WERI-Rb-1 (cell line): ENCODE results near the gene KCNK4.

Source experiments
- DNase-seq: peaks from one replicate; pipeline ENCODE4 v3.0.0-alpha.2; 2020
- H3K27ac ChIP-seq: fragments of 250-450 bp; sonication (Bioruptor Pico); 2 replicates; pipeline ENCODE4 v1.5.1; 2020; ENCODE audit warnings: mild to moderate bottlenecking, moderate library complexity
- H3K27me3 ChIP-seq: fragments of 250-450 bp; sonication (Bioruptor Pico); 2 replicates; pipeline ENCODE4 v1.5.1; 2021; ENCODE audit warnings: mild to moderate bottlenecking, low read depth, moderate library complexity; ENCODE audit not compliant: insufficient read depth, severe bottlenecking
- H3K36me3 ChIP-seq: fragments of 250-450 bp; sonication (Bioruptor Pico); 2 replicates; pipeline ENCODE4 v1.5.1; 2020; ENCODE audit warnings: mild to moderate bottlenecking, moderate library complexity
- H3K4me3 ChIP-seq: 2 replicates; pipeline ENCODE4 v1.5.1; 2011; ENCODE audit warnings: low read depth, mild to moderate bottlenecking, control low read depth, low read length
- H3K9me3 ChIP-seq: fragments of 250-450 bp; sonication (Bioruptor Pico); 2 replicates; pipeline ENCODE4 v1.5.1; 2021; ENCODE audit warnings: mild to moderate bottlenecking, moderate library complexity; ENCODE audit not compliant: severe bottlenecking
- CTCF ChIP-seq: IDR thresholded peaks from 2 replicates; pipeline ENCODE4 v1.5.1; 2011; ENCODE audit warnings: low read depth, mild to moderate bottlenecking, control low read depth, inconsistent platforms, low read length

KCNK4 gene

DNA sequence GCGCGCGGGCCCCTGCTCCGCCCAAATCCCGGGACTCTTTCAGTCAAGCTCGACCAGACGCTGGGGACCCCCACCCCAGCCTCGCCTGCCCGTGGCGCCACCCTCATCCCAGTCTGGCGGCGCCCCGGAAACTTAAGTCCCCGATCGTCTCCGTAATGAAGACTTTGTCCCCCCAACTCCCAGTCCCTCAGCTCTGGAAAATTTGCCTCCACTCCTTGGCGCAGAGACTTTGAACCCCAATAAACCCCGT, 39.4 kb upstream of the KCNK4 start:
- DNase-seq = no peak
- Histone ChIP-seq H3K9me3 (no peaks in the 10 kb centered on the region), H3K27ac (peak overlapping the region; percentile 38; the same call in 1 of the 2 replicates), H3K4me3 (peak overlapping the region; percentile 78), H3K27me3 (no peaks in the 10 kb centered on the region), H3K36me3 (peaks cover 20% of the 10 kb centered on the region)
- no peak for TF ChIP-seq CTCF

GRCh38 chr11:64252003-64252872, 38.9 kb upstream of the KCNK4 start:
- no peaks in the 10 kb centered on the region for H3K9me3 ChIP-seq
- peak overlapping the region; percentile 78 for H3K4me3 ChIP-seq
- peak; percentile 31; the same call in 1 of the 2 replicates for TF ChIP-seq CTCF
- H3K27ac ChIP-seq = no peak overlapping the region
- H3K36me3 ChIP-seq = peaks cover 23% of the 10 kb centered on the region
- H3K27me3 ChIP-seq = no peaks in the 10 kb centered on the region
- DNase-seq = peak; percentile 66

- Histone ChIP-seq H3K27me3 (no peaks in the 10 kb centered on the region), H3K9me3 (no peaks in the 10 kb centered on the region), H3K27ac (no peak overlapping the region), H3K36me3 (peaks cover 31% of the 10 kb centered on the region), H3K4me3 (no peak overlapping the region)
- no peak for TF ChIP-seq CTCF
- no peak for DNase-seq
Observed at GRCh38 chr11:64253043-64253442, 38.1 kb upstream of the KCNK4 start.

GRCh38 chr11:64253481-64253880, 37.6 kb upstream of the KCNK4 start:
- no peak for DNase-seq
- no peak overlapping the region for H3K4me3 ChIP-seq
- peaks cover 36% of the 10 kb centered on the region for H3K36me3 ChIP-seq
- no peak overlapping the region for H3K27ac ChIP-seq
- TF ChIP-seq CTCF = no peak
- H3K27me3 ChIP-seq = no peaks in the 10 kb centered on the region
- H3K9me3 ChIP-seq = no peaks in the 10 kb centered on the region

DNA sequence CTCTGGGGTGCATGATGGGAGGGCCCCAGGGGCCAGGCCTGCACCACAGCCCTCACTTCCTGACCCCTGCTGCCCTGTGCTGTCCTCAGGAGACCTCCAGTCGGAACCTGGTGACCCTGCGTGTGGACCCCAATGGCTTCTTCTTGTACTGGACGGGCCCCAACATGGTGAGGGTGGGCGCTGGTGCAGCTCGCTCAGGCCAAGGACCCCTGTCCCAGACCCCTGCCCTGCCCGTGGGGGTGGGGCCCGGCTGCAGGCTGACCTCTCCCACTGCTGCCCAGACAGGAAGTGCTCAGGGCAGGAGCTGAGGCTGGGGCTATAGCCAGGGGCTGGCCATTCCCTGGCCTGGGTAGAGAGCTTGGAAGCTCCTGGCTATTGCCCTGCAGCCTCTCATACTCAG, 36.8 kb upstream of the KCNK4 start:
- no peak for TF ChIP-seq CTCF
- no peaks in the 10 kb centered on the region for H3K9me3 ChIP-seq
- H3K36me3 ChIP-seq = peaks cover 44% of the 10 kb centered on the region
- DNase-seq = no peak
- no peak overlapping the region for H3K4me3 ChIP-seq
- H3K27ac ChIP-seq = no peak overlapping the region
- no peaks in the 10 kb centered on the region for H3K27me3 ChIP-seq
